KMS-11 (cell line): Measurements from ENCODE around the gene PDGFRA.

ENCODE experiments used
- H2AFZ ChIP-seq: fragments of 200-600 bp; sonication (generic); 2 replicates; pipeline ENCODE4 v1.6.1; 2016; ENCODE audit warnings: antibody characterized with exemption, mixed run types, low read depth
- H3K27ac ChIP-seq: fragments of 200-600 bp; sonication (generic); 2 replicates; pipeline ENCODE4 v1.6.1; 2016; ENCODE audit warnings: mild to moderate bottlenecking, mixed run types
- H3K27me3 ChIP-seq: fragments of 200-600 bp; sonication (generic); 2 replicates; pipeline ENCODE4 v1.6.1; 2017; ENCODE audit warnings: mild to moderate bottlenecking, low read depth, mixed run types, moderate library complexity; ENCODE audit not compliant: insufficient read depth
- H3K36me3 ChIP-seq: fragments of 200-600 bp; sonication (generic); 2 replicates; pipeline ENCODE4 v1.6.1; 2017; ENCODE audit warnings: mild to moderate bottlenecking, mixed run types; ENCODE audit not compliant: insufficient read depth
- H3K4me1 ChIP-seq: fragments of 200-600 bp; sonication (generic); 2 replicates; pipeline ENCODE4 v1.6.1; 2016; ENCODE audit warnings: mild to moderate bottlenecking, low read depth, mixed run types; ENCODE audit not compliant: poor library complexity, severe bottlenecking
- H3K4me2 ChIP-seq: fragments of 200-600 bp; sonication (generic); 2 replicates; pipeline ENCODE4 v1.7.0; 2016; ENCODE audit warnings: mild to moderate bottlenecking, mixed run types
- H3K4me3 ChIP-seq: fragments of 200-600 bp; sonication (generic); IDR thresholded peaks from 2 replicates; pipeline ENCODE4 v1.6.1; 2017; ENCODE audit warnings: low read depth, low read length, mixed read lengths; ENCODE audit not compliant: insufficient read depth
- H3K79me2 ChIP-seq: fragments of 200-600 bp; sonication (generic); 2 replicates; pipeline ENCODE4 v1.6.1; 2016; ENCODE audit warnings: low read depth, mixed run types; ENCODE audit not compliant: insufficient read depth
- H3K9ac ChIP-seq: fragments of 200-600 bp; sonication (generic); 2 replicates; pipeline ENCODE4 v1.6.1; 2016; ENCODE audit warnings: mild to moderate bottlenecking, mixed run types
- H4K20me1 ChIP-seq: fragments of 200-600 bp; sonication (generic); 2 replicates; pipeline ENCODE4 v1.6.1; 2016; ENCODE audit warnings: mild to moderate bottlenecking, mixed run types; ENCODE audit not compliant: insufficient read depth
- TF ChIP-seq, protein P1 (sequence below): fragments of 200-600 bp; sonication (generic); conservative IDR thresholded peaks from 2 replicates; pipeline ENCODE4 v1.6.1; 2017; ENCODE audit warnings: low read depth, mild to moderate bottlenecking, antibody characterized with exemption, low read length, moderate library complexity, mixed read lengths

PDGFRA gene

DNA sequence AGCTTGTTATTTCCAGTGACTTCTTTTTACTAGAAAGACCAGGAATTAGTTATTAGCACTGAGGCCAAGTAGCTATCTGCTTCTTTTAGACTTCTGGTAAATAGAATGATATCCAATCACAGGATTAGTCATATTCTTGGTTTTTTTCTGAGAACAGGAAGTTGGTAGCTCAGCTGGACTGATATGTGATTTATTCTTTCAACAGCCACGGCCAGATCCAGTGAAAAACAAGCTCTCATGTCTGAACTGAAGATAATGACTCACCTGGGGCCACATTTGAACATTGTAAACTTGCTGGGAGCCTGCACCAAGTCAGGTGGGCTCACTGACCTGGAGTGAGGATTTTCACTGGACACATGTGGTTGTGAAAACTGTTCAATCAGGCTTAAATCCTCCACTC is 48.6 kb downstream of the PDGFRA start:
- no peak overlapping the region for H3K4me2 ChIP-seq
- H3K9ac ChIP-seq = no peak overlapping the region
- H3K4me3 ChIP-seq = no peak overlapping the region
- H3K79me2 ChIP-seq = no peaks in the 10 kb centered on the region
- no peaks in the 10 kb centered on the region; the same call in 1 of the 2 replicates for H3K27me3 ChIP-seq
- no peak overlapping the region for H3K27ac ChIP-seq
- no peaks in the 10 kb centered on the region for H4K20me1 ChIP-seq
- TF ChIP-seq, protein P1, sequence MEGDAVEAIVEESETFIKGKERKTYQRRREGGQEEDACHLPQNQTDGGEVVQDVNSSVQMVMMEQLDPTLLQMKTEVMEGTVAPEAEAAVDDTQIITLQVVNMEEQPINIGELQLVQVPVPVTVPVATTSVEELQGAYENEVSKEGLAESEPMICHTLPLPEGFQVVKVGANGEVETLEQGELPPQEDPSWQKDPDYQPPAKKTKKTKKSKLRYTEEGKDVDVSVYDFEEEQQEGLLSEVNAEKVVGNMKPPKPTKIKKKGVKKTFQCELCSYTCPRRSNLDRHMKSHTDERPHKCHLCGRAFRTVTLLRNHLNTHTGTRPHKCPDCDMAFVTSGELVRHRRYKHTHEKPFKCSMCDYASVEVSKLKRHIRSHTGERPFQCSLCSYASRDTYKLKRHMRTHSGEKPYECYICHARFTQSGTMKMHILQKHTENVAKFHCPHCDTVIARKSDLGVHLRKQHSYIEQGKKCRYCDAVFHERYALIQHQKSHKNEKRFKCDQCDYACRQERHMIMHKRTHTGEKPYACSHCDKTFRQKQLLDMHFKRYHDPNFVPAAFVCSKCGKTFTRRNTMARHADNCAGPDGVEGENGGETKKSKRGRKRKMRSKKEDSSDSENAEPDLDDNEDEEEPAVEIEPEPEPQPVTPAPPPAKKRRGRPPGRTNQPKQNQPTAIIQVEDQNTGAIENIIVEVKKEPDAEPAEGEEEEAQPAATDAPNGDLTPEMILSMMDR = no peak
- H3K4me1 ChIP-seq = no peaks in the 10 kb centered on the region
- H3K36me3 ChIP-seq = no peaks in the 10 kb centered on the region
- no peak overlapping the region for H2AFZ ChIP-seq

DNA sequence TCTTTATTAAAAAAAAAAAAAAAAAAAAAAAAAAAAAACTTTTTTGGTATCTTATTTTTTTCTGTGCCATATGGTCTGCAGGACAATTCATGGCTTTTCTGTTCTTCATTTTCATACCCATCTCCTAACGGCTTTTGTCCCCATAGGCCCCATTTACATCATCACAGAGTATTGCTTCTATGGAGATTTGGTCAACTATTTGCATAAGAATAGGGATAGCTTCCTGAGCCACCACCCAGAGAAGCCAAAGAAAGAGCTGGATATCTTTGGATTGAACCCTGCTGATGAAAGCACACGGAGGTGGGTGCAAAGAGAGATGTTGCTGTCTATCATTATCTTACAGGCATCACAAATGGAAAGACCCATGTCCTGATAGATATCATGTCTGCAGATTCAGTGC is 49.1 kb downstream of the PDGFRA start:
- Histone ChIP-seq H3K4me2 (no peak overlapping the region), H3K27ac (no peak overlapping the region), H3K36me3 (no peaks in the 10 kb centered on the region), H3K4me1 (no peaks in the 10 kb centered on the region), H3K27me3 (no peaks in the 10 kb centered on the region; the same call in 1 of the 2 replicates), H3K79me2 (no peaks in the 10 kb centered on the region), H2AFZ (no peak overlapping the region), H3K9ac (no peak overlapping the region), H3K4me3 (no peak overlapping the region), H4K20me1 (no peaks in the 10 kb centered on the region)
- TF ChIP-seq, protein P1 = no peak

DNA sequence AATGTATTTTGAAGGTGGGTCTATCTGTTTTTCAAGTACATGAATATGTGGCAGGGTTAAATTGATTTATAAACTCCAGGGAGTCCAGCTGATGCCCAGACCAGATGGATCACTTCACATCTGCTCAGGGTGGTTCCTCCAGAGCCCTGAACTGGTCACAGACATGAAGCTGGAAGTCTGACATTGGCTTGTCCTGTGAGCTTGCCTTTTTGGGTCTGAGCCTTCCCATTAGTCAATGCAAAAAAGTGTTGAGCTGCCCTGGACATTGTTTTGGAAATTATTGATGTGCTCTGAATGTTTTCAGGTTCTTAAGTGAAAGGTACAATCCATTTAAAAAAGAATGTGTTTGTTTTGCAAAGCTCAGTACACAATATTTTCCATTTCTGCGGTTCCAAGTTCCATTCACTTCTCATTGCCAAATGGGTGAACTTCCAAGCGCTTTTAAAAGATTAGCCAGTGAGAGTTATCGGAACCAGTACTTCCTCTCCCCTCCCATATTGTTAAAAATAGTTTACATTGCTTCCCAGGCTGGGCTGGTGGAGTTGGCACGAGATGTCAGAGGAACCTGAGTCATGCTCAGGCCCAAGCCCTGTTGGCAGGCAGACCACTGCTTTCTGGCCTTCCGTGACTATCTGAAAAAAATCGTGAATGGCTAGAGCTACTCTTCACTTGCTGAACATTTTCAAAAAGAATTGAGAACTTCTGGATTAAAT is 52.1 kb downstream of the PDGFRA start:
- H3K4me3 ChIP-seq = no peak overlapping the region
- TF ChIP-seq, protein P1 = no peak
- no peak overlapping the region for H2AFZ ChIP-seq
- H4K20me1 ChIP-seq = no peaks in the 10 kb centered on the region
- no peaks in the 10 kb centered on the region for H3K79me2 ChIP-seq
- no peaks in the 10 kb centered on the region for H3K36me3 ChIP-seq
- no peak overlapping the region for H3K4me2 ChIP-seq
- H3K27ac ChIP-seq = no peak overlapping the region
- H3K9ac ChIP-seq = no peak overlapping the region
- no peaks in the 10 kb centered on the region for H3K4me1 ChIP-seq
- H3K27me3 ChIP-seq = no peaks in the 10 kb centered on the region

DNA sequence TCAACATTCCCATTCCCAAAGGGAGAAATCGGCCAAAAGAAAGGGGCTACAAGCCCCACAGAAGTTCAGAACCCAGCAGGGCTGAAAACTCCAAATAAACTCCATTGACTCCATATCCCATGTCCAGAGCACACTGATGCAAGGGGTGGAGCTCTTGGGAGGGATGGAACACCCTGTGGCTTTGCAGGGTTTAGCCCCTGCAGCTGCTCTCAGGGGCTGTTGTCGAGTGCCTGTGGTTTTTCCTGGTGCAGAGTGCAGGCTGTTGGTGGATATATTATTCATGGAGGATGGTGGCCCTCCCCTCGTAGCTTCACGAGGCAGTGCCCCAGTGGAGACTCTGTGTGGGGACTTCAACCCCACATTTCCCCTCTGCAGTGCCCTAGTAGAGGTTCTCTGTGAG is 53.7 kb downstream of the PDGFRA start:
- no peak overlapping the region for H3K4me3 ChIP-seq
- no peaks in the 10 kb centered on the region for H3K79me2 ChIP-seq
- H3K9ac ChIP-seq = no peak overlapping the region
- no peaks in the 10 kb centered on the region for H3K4me1 ChIP-seq
- H3K27ac ChIP-seq = no peak overlapping the region
- H3K4me2 ChIP-seq = no peak overlapping the region
- no peak overlapping the region for H2AFZ ChIP-seq
- no peaks in the 10 kb centered on the region for H3K27me3 ChIP-seq
- TF ChIP-seq, protein P1 = no peak
- no peaks in the 10 kb centered on the region for H3K36me3 ChIP-seq
- H4K20me1 ChIP-seq = no peaks in the 10 kb centered on the region
